ENCODE measurements around the gene AATF.

GRCh38 chr17:37051833-37052232 lies 103.1 kb downstream of the AATF start:
- TF ChIP-seq CTBP1 (IDR thresholded peaks at IDR 0.05; ENCODE audit: borderline replicate concordance) (no peak), BHLHE40 (IDR thresholded peaks at IDR 0.05; ENCODE audit: borderline replicate concordance) (no peak), NFRKB (IDR thresholded peaks at IDR 0.05) (no peak), SUZ12 (IDR thresholded peaks at IDR 0.05) (no peak), L3MBTL2 (conservative IDR thresholded peaks at IDR 0.05) (no peak), ELF4 (IDR thresholded peaks at IDR 0.05) (no peak), HDGF (IDR thresholded peaks at IDR 0.05; ENCODE audit: borderline replicate concordance) (no peak), FOXM1 (IDR thresholded peaks at IDR 0.05; ENCODE audit: borderline replicate concordance) (no peak), ZNF384 (IDR thresholded peaks at IDR 0.05) (no peak), TARDBP (IDR thresholded peaks at IDR 0.05) (no peak)
